K562 (cell line): Measurements from ENCODE around the gene PKD1L1. TPM values are rescaled to one million over a fixed set of nuclear protein-coding genes. Genes with fewer than 3 reads are reported as not detected.
A peak's percentile ranks its signal among the peaks of the same experiment; 100 is the strongest.

Source experiments
- ATAC-seq: fragments of 200-7000 bp; cut with Tn5 transposase; 3 replicates; pipeline ENCODE4 v1.9.1; 2020; ENCODE audit warnings: moderate library complexity
- BruUV-seq: library from RNA; stranded (reverse); fragments of 400-500 nt; replicated peaks from 2 replicates; lab custom pipeline; 2021; lab: Mats Ljungman, UMichigan
- CTCF ChIA-PET: fragments of 300-600 bp; formaldehyde crosslinking; extraction: SDS; loops from one replicate; lab custom pipeline; 2021; ENCODE audit warnings: low intra/inter-chr PET ratio; lab: Yijun Ruan, JAX
- POLR2A ChIA-PET: fragments of 300-600, 350-650 bp; sonication (Branson Sonifier 250); formaldehyde crosslinking; extraction: SDS; loops from one replicate; lab custom pipeline; 2021; ENCODE audit warnings: antibody characterized with exemption, inconsistent platforms; lab: Yijun Ruan, JAX
- DNase-seq, 4 experiments: peaks; one replicate each; pipeline versions ENCODE4 v3.0.0 to v3.0.0-alpha.2; 2011 to 2018; ENCODE audit warnings: low spot score in 3 of 4, mixed read lengths in 3 of 4; ENCODE audit errors: extremely low read depth in 1 of 4
- FAIRE-seq: peaks from 2 replicates; lab custom pipeline; 2011; peaks lifted over from hg19 to GRCh38; lab: Jason Lieb, UNC
- H2AFZ ChIP-seq: 2 replicates; pipeline ENCODE4 v1.6.0; 2011; ENCODE audit warnings: low read depth, low read length, control low read depth, inconsistent platforms
- H3K27ac ChIP-seq: fragments of 200-600 bp; 3 replicates; pipeline ENCODE4 v1.8.0; 2011; ENCODE audit warnings: low read depth, mild to moderate bottlenecking, control low read depth, inconsistent platforms, low read length, moderate library complexity, mixed read lengths; ENCODE audit errors: extremely low read depth
- H3K27me3 ChIP-seq, 2 experiments: fragments of 300-600 bp in 1 of 2; 2 replicates in 1 of 2; 3 replicates in 1 of 2; pipeline versions ENCODE4 v1.6.0 to v1.8.0; 2011; ENCODE audit warnings: inconsistent platforms in 2 of 2, low read length in 2 of 2, mild to moderate bottlenecking in 1 of 2, mixed read lengths in 1 of 2, moderate library complexity in 1 of 2; ENCODE audit not compliant: control insufficient read depth in 2 of 2, insufficient read depth in 2 of 2
- H3K36me3 ChIP-seq: fragments of 300-600 bp; 3 replicates; pipeline ENCODE4 v1.8.0; 2011; ENCODE audit warnings: mild to moderate bottlenecking, low read length, inconsistent platforms; ENCODE audit not compliant: control insufficient read depth, insufficient read depth
- H3K4me1 ChIP-seq, 2 experiments: fragments of 200-600 bp in 1 of 2; replicated peaks in 1 of 2; 2 replicates in 1 of 2; 3 replicates in 1 of 2; pipeline versions ENCODE4 v1.5.1 to v1.8.0; 2011; ENCODE audit warnings: inconsistent platforms in 2 of 2, low read length in 2 of 2, mild to moderate bottlenecking in 1 of 2, mixed read lengths in 1 of 2, moderate library complexity in 1 of 2; ENCODE audit not compliant: control insufficient read depth in 2 of 2, insufficient read depth in 2 of 2
- H3K4me2 ChIP-seq: 2 replicates; pipeline ENCODE4 v1.6.1; 2011; ENCODE audit warnings: low read length, control low read depth, inconsistent platforms, mixed read lengths; ENCODE audit not compliant: insufficient read depth
- H3K4me3 ChIP-seq: fragments of 200-600 bp; sonication (generic), shearing (Covaris generic); 2 replicates; pipeline ENCODE4 v1.5.1; 2016; ENCODE audit warnings: control low read depth, inconsistent platforms
- H3K79me2 ChIP-seq: fragments of 200-600 bp; 3 replicates; pipeline ENCODE4 v1.8.0; 2011; ENCODE audit warnings: low read length, inconsistent platforms; ENCODE audit not compliant: control insufficient read depth, insufficient read depth
- H3K9ac ChIP-seq, 2 experiments: 2 replicates each; pipeline versions ENCODE4 v1.6.0 to v1.6.1; 2011; ENCODE audit warnings: low read depth in 2 of 2, low read length in 2 of 2, control low read depth in 1 of 2, inconsistent platforms in 1 of 2, mild to moderate bottlenecking in 1 of 2, mixed read lengths in 1 of 2; ENCODE audit not compliant: insufficient read depth in 1 of 2
- H3K9me1 ChIP-seq: one replicate; pipeline ENCODE4 v1.6.0; 2011; ENCODE audit warnings: inconsistent platforms, mild to moderate bottlenecking, low read length, moderate library complexity; ENCODE audit not compliant: control insufficient read depth, insufficient read depth
- H3K9me3 ChIP-seq: replicated peaks from 2 replicates; pipeline ENCODE4 v1.5.1; 2011; ENCODE audit warnings: low read depth, low read length, inconsistent platforms; ENCODE audit not compliant: control insufficient read depth, insufficient read depth
- H4K20me1 ChIP-seq: replicated peaks from 2 replicates; pipeline ENCODE4 v1.6.1; 2011; ENCODE audit warnings: low read length, inconsistent platforms, mixed read lengths; ENCODE audit not compliant: control insufficient read depth, insufficient read depth
- FOXA1 ChIP-seq: fragments of 450-650 bp; IDR thresholded peaks from 2 replicates; pipeline ENCODE4 v1.6.1; 2016; ENCODE audit warnings: mild to moderate bottlenecking, borderline replicate concordance
- GATAD2A ChIP-seq: fragments of 450-650 bp; IDR thresholded peaks from 2 replicates; pipeline ENCODE4 v1.6.1; 2017
- KAT2B ChIP-seq: IDR thresholded peaks from one replicate; pipeline ENCODE4 v1.6.1; 2012; ENCODE audit warnings: low read depth, mild to moderate bottlenecking, control low read depth, inconsistent platforms, low read length, moderate library complexity
- MTF1 ChIP-seq: fragments of 250-450 bp; sonication (Bioruptor Pico); IDR thresholded peaks from 2 replicates; pipeline ENCODE4 v1.9.0; 2021; ENCODE audit warnings: moderate library complexity, mild to moderate bottlenecking, inconsistent platforms, borderline replicate concordance
- NFIC ChIP-seq: fragments of 450-650 bp; IDR thresholded peaks from 2 replicates; pipeline ENCODE4 v1.6.1; 2017; ENCODE audit warnings: mild to moderate bottlenecking, inconsistent platforms
- NFIX ChIP-seq: fragments of 250-450 bp; sonication (Bioruptor Pico); IDR thresholded peaks from 2 replicates; pipeline ENCODE4 v1.4.0; 2020; ENCODE audit warnings: low read depth, mild to moderate bottlenecking, moderate library complexity
- PTBP1 ChIP-seq: fragments of 200-400 bp; formaldehyde crosslinking; IDR thresholded peaks from 2 replicates; pipeline ENCODE4 v1.6.1; 2017; ENCODE audit warnings: low read depth, low read length
- ZBED1 ChIP-seq: IDR thresholded peaks from 2 replicates; pipeline ENCODE4 v1.6.1; 2014
- ZKSCAN8 ChIP-seq: fragments of 200-800 bp; sonication (Bioruptor generic); IDR thresholded peaks from 2 replicates; pipeline ENCODE4 v1.6.1; 2016; ENCODE audit warnings: missing genetic modification characterization, missing compliant biosample characterization
- ZNF121 ChIP-seq: sonication (generic); formaldehyde crosslinking; conservative IDR thresholded peaks from 2 replicates; pipeline ENCODE4 v1.8.0; 2022; ENCODE audit warnings: missing genetic modification reagents
- ZNF253 ChIP-seq: fragments of 250-450 bp; sonication (Bioruptor Pico); conservative IDR thresholded peaks from 2 replicates; pipeline ENCODE4 v1.6.1; 2021; ENCODE audit warnings: mild to moderate bottlenecking
- ZNF695 ChIP-seq: fragments of 450-650 bp; formaldehyde crosslinking; IDR thresholded peaks from 2 replicates; pipeline ENCODE4 v1.4.0; 2020; ENCODE audit warnings: mild to moderate bottlenecking, moderate library complexity
- WGBS: fragments of 100-300 bp; shearing (Covaris generic); methylation state at CpG from one replicate; pipeline ENCODE4 v1.1.6; 2016; ENCODE audit warnings: low coverage, mixed read lengths; ENCODE audit not compliant: insufficient coverage; ENCODE audit errors: missing lambda C conversion rate; 5-methylcytosine and 5-hydroxymethylcytosine counted together
- in situ Hi-C: fragments of 300-500 bp; cut with MboI; formaldehyde crosslinking; loops from 4 replicates; pipeline ENCODE4 v1.15.0; 2018; ENCODE audit warnings: inconsistent platforms, mixed read lengths
- intact Hi-C: fragments of 100-400 bp; cut with micrococcal nuclease; formaldehyde crosslinking; loops from 2 replicates; pipeline ENCODE4 v1.14.2; 2022
- polyA plus RNA-seq, 8 experiments: library from polyadenylated mRNA; depleted of rRNA in 4 of 8; stranded (reverse) in 5 of 8; unstranded in 3 of 8; fragments of >200 nt; fragmentation: Nextera tagmentation in 2 of 8; fragmentation: Illumina TruSeq in 1 of 8; extraction: Ambion mirVana in 2 of 8; extraction: Trizol in 1 of 8; gene quantifications; 2 replicates each; pipeline versions ENCODE4 v1.2.1 to v1.2.3, GENCODE V29; 2011 to 2014; ENCODE audit warnings: inconsistent platforms in 1 of 8, missing spikeins in 1 of 8
- total RNA-seq, 7 experiments: library from RNA; depleted of rRNA in 6 of 7; stranded (reverse); fragments of >200 nt in 6 of 7; fragmentation: Illumina TruSeq in 2 of 7; extraction: Trizol in 2 of 7; gene quantifications; 2 replicates each; pipeline versions ENCODE4 v1.2.1 to v1.2.3, GENCODE V29; 2011 to 2021; ENCODE audit warnings: low replicate concordance in 1 of 7
- TF ChIP-seq, protein P1 (sequence below): fragments of 250-450 bp; sonication (Bioruptor Pico); IDR thresholded peaks from 2 replicates; pipeline ENCODE4 v1.5.0; 2021; ENCODE audit warnings: mild to moderate bottlenecking, moderate library complexity
- TF ChIP-seq, protein P2 (sequence below): sonication (generic); formaldehyde crosslinking; IDR thresholded peaks from 2 replicates; pipeline ENCODE4 v1.8.0; 2022; ENCODE audit warnings: missing genetic modification reagents, mild to moderate bottlenecking, moderate library complexity, borderline replicate concordance

PKD1L1 gene
- total and polyA plus RNA-seq, 9 of the 15 experiments (the other 6 are each of a cell fraction or from before 2014, with no cell fraction given): 0.01 to 0.02 TPM; not detected in 7

DNA sequence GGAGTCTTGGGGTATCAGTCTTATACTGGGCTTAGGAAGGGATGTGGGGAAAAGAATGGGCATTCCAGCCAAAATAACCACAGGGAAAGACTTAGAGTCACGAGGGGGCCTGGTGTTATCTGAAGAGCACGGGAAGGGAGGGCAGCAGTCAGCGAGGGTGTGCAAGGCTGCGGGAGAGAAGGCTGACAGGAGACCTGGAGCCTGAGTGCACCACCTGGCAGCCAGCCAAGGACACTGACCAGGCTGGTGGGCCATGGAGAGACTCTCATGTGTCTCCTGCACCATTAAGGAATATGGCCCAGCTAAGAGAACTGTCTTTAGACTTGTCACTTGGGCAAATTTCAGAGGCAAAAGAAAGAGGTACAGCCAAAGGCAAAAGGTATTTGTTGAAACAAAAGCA, 69.6 kb downstream of the PKD1L1 start:
- Histone ChIP-seq H3K4me3 (no peak overlapping the region), H3K36me3 (no peaks in the 10 kb centered on the region), H4K20me1 (no peaks in the 10 kb centered on the region), H3K4me1 (no peaks in the 10 kb centered on the region), H3K4me2 (no peak overlapping the region), H3K27ac (no peak overlapping the region), H3K79me2 (no peaks in the 10 kb centered on the region), H2AFZ (no peak overlapping the region), H3K27me3 (peaks cover 0 to 26% of the 10 kb centered on the region in 2 experiments; a peak in 4 of 5 replicates), H3K9me3 (no peaks in the 10 kb centered on the region), H3K9ac (no peak overlapping the region), H3K9me1 (no peaks in the 10 kb centered on the region)
- FAIRE-seq (no peak), ATAC-seq (no peak), DNase-seq (peak in 1 of 4 experiments; percentile 4)
- no TSS peak for BruUV-seq
- 3% methylated on average over 4 of the region's 4 CpGs for WGBS
- POLR2A ChIA-PET: no interaction called here
- in situ Hi-C loops: no loop called here
- intact Hi-C loops: no loop called here
- TF ChIP-seq MTF1: no peak
- TF ChIP-seq, protein P1, sequence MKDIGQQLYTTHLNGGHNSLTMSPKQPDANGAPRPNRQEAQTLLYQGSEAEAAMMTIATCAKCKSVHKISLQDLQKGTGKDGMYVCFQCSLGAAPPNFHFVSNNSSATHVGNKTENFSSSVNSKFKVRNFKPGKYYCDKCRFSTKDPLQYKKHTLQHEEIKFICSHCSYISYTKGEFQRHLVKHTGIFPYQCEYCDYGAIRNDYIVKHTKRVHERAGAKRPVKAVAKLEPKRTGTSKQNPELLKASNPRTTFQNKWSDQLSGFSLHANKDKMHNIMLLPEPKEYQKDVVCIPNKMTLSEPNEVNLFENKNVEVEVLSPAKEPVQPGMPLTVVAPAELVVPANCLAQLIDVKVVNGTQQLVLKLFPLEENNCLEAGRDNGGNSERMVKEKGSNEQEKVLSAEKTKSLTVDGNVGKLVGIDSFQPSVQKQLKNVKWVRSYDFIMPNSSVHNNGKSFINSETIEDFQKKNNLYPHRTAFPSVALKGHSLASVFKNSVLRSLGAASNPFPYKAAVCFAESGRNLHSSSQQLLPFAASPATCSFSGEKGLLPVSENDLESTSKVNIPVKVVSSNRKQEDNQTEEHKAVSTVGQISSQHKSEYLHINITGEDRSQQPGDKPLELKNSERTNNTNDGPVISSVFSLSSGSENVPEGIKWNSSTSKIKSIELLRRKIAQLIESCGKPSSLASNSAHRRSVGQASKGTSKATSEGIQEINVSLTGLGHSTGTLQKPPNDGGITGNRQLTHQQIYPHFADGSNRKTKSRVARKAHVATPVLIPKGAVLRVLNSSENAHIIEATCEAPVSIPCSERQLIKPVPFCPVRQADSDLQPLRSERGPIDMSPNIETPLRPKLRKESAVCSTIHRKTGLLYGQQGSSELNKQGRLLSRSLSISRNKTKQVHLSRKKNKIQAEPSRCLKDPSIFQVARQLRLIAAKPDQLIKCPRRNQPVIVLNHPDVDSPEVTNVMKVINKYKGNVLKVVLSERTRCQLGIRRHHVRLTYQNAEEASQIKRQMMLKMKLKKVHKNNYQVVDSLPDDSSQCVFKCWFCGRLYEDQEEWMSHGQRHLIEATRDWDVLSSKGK (CRISPR knock-in tag): no peak
- TF ChIP-seq ZNF121: no peak
- TF ChIP-seq PTBP1: no peak
- no peak for TF ChIP-seq ZKSCAN8 (CRISPR knock-in tag)
- TF ChIP-seq, protein P2, sequence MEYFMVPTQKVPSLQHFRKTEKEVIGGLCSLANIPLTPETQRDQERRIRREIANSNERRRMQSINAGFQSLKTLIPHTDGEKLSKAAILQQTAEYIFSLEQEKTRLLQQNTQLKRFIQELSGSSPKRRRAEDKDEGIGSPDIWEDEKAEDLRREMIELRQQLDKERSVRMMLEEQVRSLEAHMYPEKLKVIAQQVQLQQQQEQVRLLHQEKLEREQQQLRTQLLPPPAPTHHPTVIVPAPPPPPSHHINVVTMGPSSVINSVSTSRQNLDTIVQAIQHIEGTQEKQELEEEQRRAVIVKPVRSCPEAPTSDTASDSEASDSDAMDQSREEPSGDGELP (CRISPR knock-in tag): no peak
- TF ChIP-seq FOXA1: no peak
- TF ChIP-seq ZNF695 (CRISPR knock-in tag): no peak
- TF ChIP-seq GATAD2A: no peak
- TF ChIP-seq KAT2B: no peak
- no peak for TF ChIP-seq ZNF253
- no peak for TF ChIP-seq ZBED1
- peak; percentile 83 for TF ChIP-seq NFIC
- TF ChIP-seq NFIX (CRISPR knock-in tag): 0 out of 2 replicates have a peak, but pooled peaks have one; percentile 13
- CTCF ChIA-PET: no interaction called here
